MCF 10A (cell line): ENCODE measurements around the gene MVB12B. TPM values are rescaled to one million over a fixed set of nuclear protein-coding genes. Genes with fewer than 3 reads are reported as not detected.

ENCODE experiments used
- BruUV-seq: library from RNA; stranded (reverse); fragments of 400-500 nt; replicated peaks from 2 replicates; lab custom pipeline; 2021; lab: Mats Ljungman, UMichigan
- CTCF ChIA-PET: fragments of 300-600 bp; sonication (Branson Sonifier 250); formaldehyde crosslinking; extraction: SDS; loops from one replicate; lab custom pipeline; 2021; ENCODE audit warnings: antibody characterized with exemption, inconsistent platforms; lab: Yijun Ruan, JAX
- POLR2A ChIA-PET: fragments of 300-600, 350-650 bp; sonication (Branson Sonifier 250); formaldehyde crosslinking; extraction: SDS; loops from one replicate; lab custom pipeline; 2020; ENCODE audit warnings: antibody characterized with exemption, inconsistent platforms; lab: Yijun Ruan, JAX
- DNase-seq: peaks from one replicate; pipeline ENCODE4 v3.0.0-alpha.2; 2018; ENCODE audit not compliant: unreplicated experiment
- H3K27ac Mint-ChIP-seq: one replicate; pipeline ENCODE4 v1.8.0; 2022; ENCODE audit warnings: mild to moderate bottlenecking, low read depth, mixed read lengths; ENCODE audit not compliant: unreplicated experiment
- H3K27me3 Mint-ChIP-seq: one replicate; pipeline ENCODE4 v1.8.0; 2022; ENCODE audit warnings: mixed read lengths; ENCODE audit not compliant: insufficient read depth, unreplicated experiment
- H3K36me3 Mint-ChIP-seq: one replicate; pipeline ENCODE4 v1.8.0; 2022; ENCODE audit warnings: mild to moderate bottlenecking, moderate library complexity, mixed read lengths; ENCODE audit not compliant: insufficient read depth, unreplicated experiment
- H3K4me1 Mint-ChIP-seq: one replicate; pipeline ENCODE4 v1.8.0; 2022; ENCODE audit warnings: mixed read lengths; ENCODE audit not compliant: insufficient read depth, unreplicated experiment
- H3K4me3 Mint-ChIP-seq: one replicate; pipeline ENCODE4 v1.8.0; 2022; ENCODE audit warnings: mild to moderate bottlenecking, moderate library complexity, mixed read lengths; ENCODE audit not compliant: unreplicated experiment
- H3K9me3 Mint-ChIP-seq: one replicate; pipeline ENCODE4 v1.8.0; 2022; ENCODE audit warnings: mixed read lengths; ENCODE audit not compliant: unreplicated experiment
- intact Hi-C: fragments of 100-400 bp; cut with micrococcal nuclease; formaldehyde crosslinking; loops from 2 replicates; pipeline ENCODE4 v1.14.1; 2022
- total RNA-seq: library from RNA; stranded (reverse); gene quantifications from 2 replicates; pipeline ENCODE4 v1.2.3, GENCODE V29; 2022
- TF ChIP-seq, protein P1 (sequence below): fragments of 200-600 bp; IDR thresholded peaks from one replicate; pipeline ENCODE4 v1.8.0; 2022; ENCODE audit warnings: antibody characterized with exemption, mild to moderate bottlenecking; ENCODE audit not compliant: unreplicated experiment

Gene MVB12B
- total RNA-seq, 1 experiment from 2014 or later: 5.5 TPM

DNA sequence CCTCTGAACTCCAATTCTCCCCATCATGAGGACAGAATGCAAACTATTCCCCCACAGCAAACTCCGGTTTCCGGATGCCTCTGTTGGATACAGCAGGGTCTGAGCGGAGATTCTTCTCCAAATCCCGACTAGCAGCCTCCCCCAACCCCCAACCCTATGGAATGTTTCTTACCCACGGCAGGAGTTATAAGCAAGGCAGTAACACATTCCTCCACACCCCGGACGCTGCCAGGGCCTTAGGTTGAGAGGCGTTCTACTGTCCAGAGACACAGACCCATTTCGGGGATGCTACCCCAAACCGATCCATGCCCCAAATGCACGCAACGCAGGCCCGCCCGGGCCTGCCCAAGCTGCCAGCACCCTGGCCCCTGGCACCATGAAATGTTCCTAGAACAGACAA lies 201.5 kb downstream of the MVB12B start:
- H3K9me3 Mint-ChIP-seq: no peaks in the 10 kb centered on the region

DNA sequence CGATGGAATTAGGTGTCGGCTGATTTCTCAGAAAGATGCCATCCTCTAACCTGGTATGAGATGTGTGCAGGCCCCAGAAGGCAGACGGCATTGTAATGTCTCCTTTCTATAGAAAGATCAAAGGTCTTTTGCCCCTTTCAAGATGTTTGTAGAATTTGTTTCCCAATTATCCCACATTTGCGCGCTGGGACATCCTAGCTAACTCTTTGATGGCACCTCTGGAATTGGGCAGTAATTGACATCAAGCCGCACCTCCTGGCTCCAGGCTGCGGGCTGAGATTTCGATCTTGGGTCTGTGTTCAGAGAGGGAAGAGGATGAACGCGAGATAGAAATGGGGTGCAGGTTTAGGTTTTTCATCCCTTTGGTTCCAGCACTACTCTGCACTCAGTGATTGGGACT lies 202.3 kb downstream of the MVB12B start:
- peaks cover 9% of the 10 kb centered on the region for H3K27me3 Mint-ChIP-seq
- POLR2A ChIA-PET: interaction anchor here (1.0 kb wide), 1 partner anchor 12 kb away, joined by 3 read pairs; no protein-coding TSS in a partner anchor

More for the DNA sequence above, 201.5 kb downstream of the MVB12B start:
- no peak overlapping the region for H3K4me3 Mint-ChIP-seq
- ChIA-PET POLR2A (interaction anchor here (1.0 kb wide), 1 partner anchor 11 kb away, joined by 3 read pairs; no protein-coding TSS in a partner anchor), CTCF (interaction anchor here (0.5 kb wide), 1 partner anchor 19 kb away, joined by 3 read pairs; no protein-coding TSS in a partner anchor)
- intact Hi-C loops: no loop called here
- DNase-seq: no peak
- H3K27me3 Mint-ChIP-seq: peaks cover 15% of the 10 kb centered on the region
- H3K4me1 Mint-ChIP-seq: no peaks in the 10 kb centered on the region
- no peaks in the 10 kb centered on the region for H3K36me3 Mint-ChIP-seq
- TF ChIP-seq, protein P1, sequence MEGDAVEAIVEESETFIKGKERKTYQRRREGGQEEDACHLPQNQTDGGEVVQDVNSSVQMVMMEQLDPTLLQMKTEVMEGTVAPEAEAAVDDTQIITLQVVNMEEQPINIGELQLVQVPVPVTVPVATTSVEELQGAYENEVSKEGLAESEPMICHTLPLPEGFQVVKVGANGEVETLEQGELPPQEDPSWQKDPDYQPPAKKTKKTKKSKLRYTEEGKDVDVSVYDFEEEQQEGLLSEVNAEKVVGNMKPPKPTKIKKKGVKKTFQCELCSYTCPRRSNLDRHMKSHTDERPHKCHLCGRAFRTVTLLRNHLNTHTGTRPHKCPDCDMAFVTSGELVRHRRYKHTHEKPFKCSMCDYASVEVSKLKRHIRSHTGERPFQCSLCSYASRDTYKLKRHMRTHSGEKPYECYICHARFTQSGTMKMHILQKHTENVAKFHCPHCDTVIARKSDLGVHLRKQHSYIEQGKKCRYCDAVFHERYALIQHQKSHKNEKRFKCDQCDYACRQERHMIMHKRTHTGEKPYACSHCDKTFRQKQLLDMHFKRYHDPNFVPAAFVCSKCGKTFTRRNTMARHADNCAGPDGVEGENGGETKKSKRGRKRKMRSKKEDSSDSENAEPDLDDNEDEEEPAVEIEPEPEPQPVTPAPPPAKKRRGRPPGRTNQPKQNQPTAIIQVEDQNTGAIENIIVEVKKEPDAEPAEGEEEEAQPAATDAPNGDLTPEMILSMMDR: no peak
- no peak overlapping the region for H3K27ac Mint-ChIP-seq
- no TSS peak for BruUV-seq

DNA sequence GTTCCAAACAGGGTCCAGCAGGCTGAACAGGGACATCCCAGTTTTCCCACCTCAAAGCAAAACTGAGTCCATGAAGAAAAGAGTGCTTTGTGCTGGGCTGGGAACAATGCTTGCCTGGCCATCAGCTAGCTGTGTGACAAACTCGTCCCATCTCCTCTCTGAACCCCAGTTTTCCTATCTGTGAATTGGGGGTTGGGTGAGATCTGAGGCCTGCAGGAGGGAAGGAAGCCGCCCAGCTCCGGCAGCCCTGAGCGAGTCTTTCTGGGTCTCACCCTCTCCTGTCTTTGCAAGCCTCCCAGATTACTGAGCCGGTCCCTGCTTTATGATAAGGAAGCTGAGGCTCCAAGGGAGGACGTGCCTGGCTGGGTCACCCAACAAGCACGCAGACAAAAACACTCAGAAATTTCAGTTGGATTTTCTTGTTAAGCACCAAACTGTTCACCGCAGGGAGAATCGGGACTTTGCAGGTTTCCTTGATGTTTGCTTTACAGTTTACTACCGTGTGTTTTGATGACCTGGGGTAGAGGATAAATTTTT lies 204.5 kb downstream of the MVB12B start:
- no peak overlapping the region for H3K27ac Mint-ChIP-seq
- BruUV-seq: no TSS peak
- TF ChIP-seq, protein P1: no peak
- ChIA-PET CTCF (interaction anchor here (0.6 to 1.5 kb wide), 2 partner anchors 31 to 250 kb away, joined by 3 to 6 read pairs; no protein-coding TSS in a partner anchor), POLR2A (no interaction called here)
- H3K9me3 Mint-ChIP-seq: no peaks in the 10 kb centered on the region
- H3K36me3 Mint-ChIP-seq: no peaks in the 10 kb centered on the region
- no peaks in the 10 kb centered on the region for H3K4me1 Mint-ChIP-seq
- H3K4me3 Mint-ChIP-seq: no peak overlapping the region
- H3K27me3 Mint-ChIP-seq: peaks cover 11% of the 10 kb centered on the region
- intact Hi-C loops: no loop called here
- no peak for DNase-seq

More for the DNA sequence above, 202.3 kb downstream of the MVB12B start:
- no peak for DNase-seq
- Mint-ChIP-seq H3K4me3 (no peak overlapping the region), H3K27ac (no peak overlapping the region), H3K4me1 (no peaks in the 10 kb centered on the region), H3K36me3 (no peaks in the 10 kb centered on the region), H3K9me3 (no peaks in the 10 kb centered on the region)
- CTCF ChIA-PET: no interaction called here
- intact Hi-C loops: no loop called here
- BruUV-seq: no TSS peak
- TF ChIP-seq, protein P1: no peak

DNA sequence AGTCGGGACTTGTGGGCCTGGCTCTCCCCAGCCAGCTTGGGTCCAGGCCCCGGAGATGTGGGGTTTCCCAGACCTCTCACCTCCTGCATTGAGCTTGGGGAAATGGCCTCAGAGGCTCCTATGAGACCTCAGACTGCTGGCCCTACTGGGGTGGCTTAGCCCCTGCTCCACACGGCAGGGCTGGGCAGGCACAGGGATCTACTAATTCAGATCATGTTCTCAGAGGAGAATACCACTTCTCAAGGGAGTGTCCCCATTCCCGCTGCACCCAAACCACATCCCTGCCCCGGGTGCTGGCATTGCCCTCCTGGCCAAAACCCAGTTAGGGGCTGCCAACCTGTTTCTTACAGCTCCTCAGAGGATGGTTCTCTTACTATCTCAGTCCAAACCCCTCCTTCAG lies 205.0 kb downstream of the MVB12B start:
- no peak for DNase-seq
- no peaks in the 10 kb centered on the region for H3K4me1 Mint-ChIP-seq
- H3K27ac Mint-ChIP-seq: no peak overlapping the region
- H3K27me3 Mint-ChIP-seq: peaks cover 11% of the 10 kb centered on the region
- TF ChIP-seq, protein P1: no peak
- H3K36me3 Mint-ChIP-seq: no peaks in the 10 kb centered on the region
- intact Hi-C loops: no loop called here
- ChIA-PET CTCF (interaction anchor here (0.6 to 1.8 kb wide), 3 partner anchors 25 to 250 kb away, joined by 3 to 6 read pairs (median 4); no protein-coding TSS in a partner anchor), POLR2A (no interaction called here)
- H3K4me3 Mint-ChIP-seq: no peak overlapping the region
- no peaks in the 10 kb centered on the region for H3K9me3 Mint-ChIP-seq
- BruUV-seq: no TSS peak
